ENCODE results near the gene SS18L1. TPM values are rescaled to one million over a fixed set of nuclear protein-coding genes. Genes with fewer than 3 reads are reported as not detected.

SS18L1 gene
- total RNA-seq, 3 donors from 2014 or later, result 14.4 to 16.1 (median 14.5) TPM

DNA sequence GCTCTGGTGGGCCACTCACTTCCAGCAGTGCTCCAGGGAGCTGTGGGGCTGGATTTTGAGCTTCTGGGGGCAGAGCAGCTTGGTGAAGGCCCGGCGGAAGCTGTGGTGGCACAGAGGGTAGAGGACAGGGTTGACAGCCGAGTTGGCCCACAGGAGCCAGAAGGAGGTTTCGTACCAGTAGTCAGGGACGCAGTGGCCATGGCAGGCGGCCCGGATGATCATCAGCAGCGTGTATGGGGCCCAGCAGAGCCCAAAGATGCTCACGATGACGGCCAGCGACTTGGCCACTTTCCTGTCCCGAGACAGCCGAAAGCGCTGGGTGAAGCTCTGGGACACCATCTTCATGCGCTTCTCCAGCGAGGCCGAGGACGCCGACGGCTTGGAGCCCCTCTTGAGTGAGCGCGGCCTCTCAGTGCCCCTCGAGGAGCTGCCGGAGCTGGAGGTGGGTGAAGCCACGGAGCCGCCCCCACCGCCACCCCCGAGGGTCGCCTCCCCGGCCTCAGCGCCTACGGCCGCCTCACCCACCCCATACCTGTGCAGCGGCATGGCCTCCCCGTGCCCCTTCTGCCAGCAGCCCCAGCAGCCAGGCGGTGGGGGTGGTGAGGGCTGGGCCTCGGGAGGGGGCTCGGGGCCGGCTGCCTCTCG lies 72.5 kb downstream of the SS18L1 start:
- ATAC-seq, result no peak

GRCh38 chr20:62216636-62217566 lies 73.3 kb downstream of the SS18L1 start:
- H3K27me3 Mint-ChIP-seq (ENCODE audit: low read depth), result peaks cover 52% of the 10 kb centered on the region

More for the DNA sequence above, 72.5 kb downstream of the SS18L1 start:
- peaks cover 7% of the 10 kb centered on the region for H3K4me1 Mint-ChIP-seq (ENCODE audit: low read depth)
- DNase-seq, result no peak
- H3K36me3 Mint-ChIP-seq (ENCODE audit: insufficient read depth), result no peaks in the 10 kb centered on the region
- H3K4me3 Mint-ChIP-seq, result no peak overlapping the region
- H3K9me3 Mint-ChIP-seq, result no peaks in the 10 kb centered on the region
- peaks cover 44% of the 10 kb centered on the region for H3K27me3 Mint-ChIP-seq (ENCODE audit: low read depth)

GRCh38 chr20:62217913-62218773 lies 74.6 kb downstream of the SS18L1 start:
- H3K4me3 Mint-ChIP-seq, result no peak overlapping the region
- H3K27me3 Mint-ChIP-seq (ENCODE audit: low read depth), result peaks cover 60% of the 10 kb centered on the region
- H3K9me3 Mint-ChIP-seq, result no peaks in the 10 kb centered on the region
- peaks cover 7% of the 10 kb centered on the region for H3K4me1 Mint-ChIP-seq (ENCODE audit: low read depth)
- DNase-seq (no peak), ATAC-seq (no peak)
- no peaks in the 10 kb centered on the region for H3K36me3 Mint-ChIP-seq (ENCODE audit: insufficient read depth)

More at GRCh38 chr20:62216636-62217566, 73.3 kb downstream of the SS18L1 start:
- H3K36me3 Mint-ChIP-seq (ENCODE audit: insufficient read depth), result no peaks in the 10 kb centered on the region
- peaks cover 7% of the 10 kb centered on the region for H3K4me1 Mint-ChIP-seq (ENCODE audit: low read depth)
- DNase-seq (no peak), ATAC-seq (no peak)
- H3K4me3 Mint-ChIP-seq, result no peak overlapping the region
- no peaks in the 10 kb centered on the region for H3K9me3 Mint-ChIP-seq

DNA sequence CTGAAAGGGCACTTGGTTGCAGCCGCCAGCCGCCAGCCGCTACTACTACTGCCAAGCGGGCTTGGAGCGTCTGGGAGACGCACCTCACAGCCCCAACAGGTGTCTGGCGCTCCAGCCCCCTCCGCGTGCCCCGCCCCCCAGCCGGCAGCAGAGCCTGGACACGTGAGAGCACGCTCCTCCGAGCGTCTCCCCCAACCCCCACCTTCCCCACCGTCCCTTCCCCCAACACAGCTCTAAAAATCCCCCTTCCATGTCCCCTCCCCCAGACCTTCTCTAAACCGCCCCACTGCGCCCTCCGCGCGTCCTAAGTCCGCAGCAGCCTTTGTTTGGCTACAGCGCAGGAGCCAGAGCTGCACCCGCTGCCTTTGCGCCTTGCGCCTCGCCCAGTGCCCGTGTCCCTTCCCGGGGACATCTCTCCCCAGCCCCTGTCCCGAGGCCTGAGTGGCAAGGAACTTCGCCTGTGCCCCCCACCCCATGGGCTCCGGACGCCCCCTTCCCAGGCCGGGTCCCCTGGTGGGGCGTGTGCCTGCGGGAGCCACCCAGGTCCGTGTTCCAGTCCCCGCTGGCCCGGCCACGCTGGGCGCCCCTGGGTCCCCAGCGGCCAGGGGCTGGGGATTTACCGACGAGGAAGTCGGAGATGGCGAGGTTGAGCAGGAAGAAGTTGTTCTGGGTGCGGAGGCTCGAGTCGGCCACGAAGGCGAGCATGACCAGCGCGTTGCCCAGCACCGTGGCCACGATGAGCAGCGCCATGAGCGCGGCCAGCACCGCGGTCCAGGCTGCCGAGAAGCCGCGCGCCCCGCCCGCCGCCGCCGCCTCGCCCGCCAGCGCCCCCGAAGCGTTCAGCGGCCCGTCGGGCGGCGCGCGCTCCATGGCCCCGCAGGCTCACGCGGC lies 75.8 kb downstream of the SS18L1 start:
- Mint-ChIP-seq H3K27me3 (ENCODE audit: low read depth) (peaks cover 66% of the 10 kb centered on the region), H3K4me3 (no peak overlapping the region), H3K4me1 (ENCODE audit: low read depth) (peaks cover 7% of the 10 kb centered on the region), H3K9me3 (no peaks in the 10 kb centered on the region), H3K36me3 (ENCODE audit: insufficient read depth) (no peaks in the 10 kb centered on the region)
- ATAC-seq, result peak; percentile 42 to 49
- DNase-seq, result no peak

DNA sequence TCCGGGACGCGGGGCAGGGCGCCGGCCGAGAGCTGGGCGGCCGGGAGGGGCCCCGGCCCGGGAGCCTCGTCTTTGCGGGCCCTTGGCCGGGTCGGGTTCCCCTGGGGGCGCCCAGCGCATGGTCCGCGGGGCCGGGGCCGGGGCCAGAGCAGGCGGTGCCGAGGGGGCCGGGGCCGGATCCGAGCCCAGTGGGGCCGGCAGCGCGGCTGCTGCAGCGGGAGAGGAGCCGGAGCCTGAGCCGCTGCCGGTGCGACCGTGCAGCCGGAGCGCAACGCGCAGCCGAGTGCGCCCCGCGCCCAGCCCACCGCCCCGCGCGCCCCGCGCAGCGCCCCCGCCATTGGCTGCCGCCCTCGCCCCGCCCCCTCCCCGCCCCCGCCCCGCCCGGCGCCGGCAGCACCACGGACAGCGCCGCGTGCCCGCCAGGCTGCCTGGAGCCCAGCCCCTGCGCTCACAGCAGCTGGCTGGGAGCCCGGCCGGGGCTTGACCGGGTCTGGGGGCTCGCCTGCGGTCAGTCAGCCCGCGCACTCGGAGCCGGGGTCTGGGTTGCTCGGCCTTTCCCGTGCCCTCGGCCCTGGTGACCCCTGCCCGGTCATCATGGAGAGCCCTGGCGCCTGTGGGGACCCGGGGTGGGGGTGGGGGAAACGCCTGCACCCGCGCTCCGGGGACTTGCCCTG lies 76.6 kb downstream of the SS18L1 start, which contains the start of gene HRH3:
Gene HRH3, minus strand, starts transcription at position 287 of the 674 bp plus-strand sequence. CDS start 308 bp downstream, outside the sequence.
- H3K4me3 Mint-ChIP-seq, result peak within 1 kb of the TSS; percentile 13
- no peaks in the 10 kb centered on the region for H3K36me3 Mint-ChIP-seq (ENCODE audit: insufficient read depth)
- no peaks in the 10 kb centered on the region for H3K9me3 Mint-ChIP-seq
- ATAC-seq, result peak; percentile 77 to 83
- DNase-seq, result peak; percentile 29
- H3K27me3 Mint-ChIP-seq (ENCODE audit: low read depth), result peaks cover 70% of the 10 kb centered on the region
- H3K4me1 Mint-ChIP-seq (ENCODE audit: low read depth), result peaks cover 7% of the 10 kb centered on the region

- ATAC-seq (no peak), DNase-seq (no peak)
- Mint-ChIP-seq H3K36me3 (ENCODE audit: insufficient read depth) (no peaks in the 10 kb centered on the region), H3K27me3 (ENCODE audit: low read depth) (peaks cover 73% of the 10 kb centered on the region), H3K4me1 (ENCODE audit: low read depth) (peaks cover 7% of the 10 kb centered on the region), H3K4me3 (peak overlapping the region; percentile 13), H3K9me3 (no peaks in the 10 kb centered on the region)
Measured at GRCh38 chr20:62220666-62221568, 77.3 kb downstream of the SS18L1 start.

DNA sequence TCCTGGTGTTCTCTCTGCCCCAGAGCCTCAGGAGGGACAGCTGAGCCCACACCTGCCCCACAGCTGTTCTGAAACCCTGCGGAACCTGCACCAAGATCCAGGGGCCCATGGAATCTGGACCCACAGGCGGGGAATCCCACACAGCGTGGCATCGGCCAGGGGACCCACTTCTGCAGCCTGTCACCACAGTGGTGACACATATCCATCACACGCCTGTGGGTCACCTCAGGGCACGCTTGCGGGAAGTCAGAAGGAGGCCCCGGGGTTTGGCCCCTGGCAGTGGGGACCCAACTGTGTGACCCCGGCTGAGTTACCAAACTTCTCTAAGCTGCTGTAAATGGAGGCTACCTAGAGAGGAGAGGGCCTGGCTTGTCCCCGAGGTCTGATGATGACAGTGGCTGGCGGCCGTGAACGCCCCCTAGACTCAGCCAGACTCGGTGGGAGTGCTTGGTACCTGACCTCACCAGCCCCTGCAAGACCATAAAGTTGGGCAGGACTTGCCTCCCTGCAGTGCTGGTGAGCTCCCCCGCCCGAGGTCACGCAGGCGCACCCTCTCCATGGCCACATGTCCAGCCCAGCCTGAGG lies 78.8 kb downstream of the SS18L1 start:
- Mint-ChIP-seq H3K4me3 (no peak overlapping the region), H3K4me1 (ENCODE audit: low read depth) (peaks cover 7% of the 10 kb centered on the region), H3K9me3 (no peaks in the 10 kb centered on the region), H3K36me3 (ENCODE audit: insufficient read depth) (no peaks in the 10 kb centered on the region), H3K27me3 (ENCODE audit: low read depth) (peaks cover 67% of the 10 kb centered on the region)
- ATAC-seq (no peak), DNase-seq (no peak)

GRCh38 chr20:62222972-62223371 lies 79.4 kb downstream of the SS18L1 start:
- Mint-ChIP-seq H3K4me3 (no peak overlapping the region), H3K36me3 (ENCODE audit: insufficient read depth) (no peaks in the 10 kb centered on the region), H3K4me1 (ENCODE audit: low read depth) (peaks cover 7% of the 10 kb centered on the region), H3K9me3 (no peaks in the 10 kb centered on the region), H3K27me3 (ENCODE audit: low read depth) (peaks cover 63% of the 10 kb centered on the region)
- ATAC-seq, result no peak
- no peak for DNase-seq

GRCh38 chr20:62223571-62223970 lies 80.0 kb downstream of the SS18L1 start:
- H3K4me1 Mint-ChIP-seq (ENCODE audit: low read depth), result peaks cover 7% of the 10 kb centered on the region
- ATAC-seq, result no peak
- no peak for DNase-seq
- H3K9me3 Mint-ChIP-seq, result no peaks in the 10 kb centered on the region
- no peak overlapping the region for H3K4me3 Mint-ChIP-seq
- no peaks in the 10 kb centered on the region for H3K36me3 Mint-ChIP-seq (ENCODE audit: insufficient read depth)
- peaks cover 59% of the 10 kb centered on the region for H3K27me3 Mint-ChIP-seq (ENCODE audit: low read depth)

DNA sequence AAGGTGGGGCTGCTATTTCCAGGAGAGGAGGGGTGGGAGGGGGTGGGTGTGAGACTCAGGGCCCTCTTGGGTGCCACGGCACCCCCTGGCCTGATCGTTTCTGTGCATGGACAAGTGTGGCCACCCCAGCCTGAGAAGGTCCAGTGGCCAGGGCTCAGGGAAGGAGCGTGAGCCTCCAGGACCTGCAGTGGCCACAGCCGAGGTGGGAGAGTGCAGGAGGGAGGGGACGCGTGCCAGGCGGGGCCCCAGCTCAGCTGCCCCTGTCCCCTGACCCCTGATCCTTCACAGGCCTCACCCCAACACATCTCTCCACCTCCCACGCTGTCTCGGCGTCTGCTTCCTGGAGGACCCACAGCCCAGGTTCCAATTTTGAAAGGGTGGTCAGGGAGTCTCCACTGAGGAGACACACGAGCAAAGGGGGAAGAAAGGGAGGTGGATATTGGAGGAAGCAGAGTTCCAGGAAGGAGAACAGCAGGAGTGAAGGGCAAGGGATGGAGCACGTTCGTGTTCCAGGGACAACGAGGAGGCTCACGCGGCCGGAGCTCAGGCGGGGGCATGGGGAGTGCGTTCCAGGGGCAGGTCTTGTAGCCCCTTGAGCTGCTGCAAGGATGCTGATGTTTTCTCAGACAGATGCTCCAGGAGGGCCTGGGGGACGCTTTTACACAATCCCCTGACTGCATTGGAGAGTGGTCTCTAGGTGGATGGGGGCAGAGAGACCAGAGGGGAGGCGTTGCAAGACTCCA lies 80.7 kb downstream of the SS18L1 start:
- no peak for ATAC-seq
- no peak for DNase-seq
- no peak overlapping the region for H3K4me3 Mint-ChIP-seq
- peaks cover 4% of the 10 kb centered on the region for H3K4me1 Mint-ChIP-seq (ENCODE audit: low read depth)
- H3K27me3 Mint-ChIP-seq (ENCODE audit: low read depth), result peaks cover 52% of the 10 kb centered on the region
- no peaks in the 10 kb centered on the region for H3K9me3 Mint-ChIP-seq
- H3K36me3 Mint-ChIP-seq (ENCODE audit: insufficient read depth), result no peaks in the 10 kb centered on the region

DNA sequence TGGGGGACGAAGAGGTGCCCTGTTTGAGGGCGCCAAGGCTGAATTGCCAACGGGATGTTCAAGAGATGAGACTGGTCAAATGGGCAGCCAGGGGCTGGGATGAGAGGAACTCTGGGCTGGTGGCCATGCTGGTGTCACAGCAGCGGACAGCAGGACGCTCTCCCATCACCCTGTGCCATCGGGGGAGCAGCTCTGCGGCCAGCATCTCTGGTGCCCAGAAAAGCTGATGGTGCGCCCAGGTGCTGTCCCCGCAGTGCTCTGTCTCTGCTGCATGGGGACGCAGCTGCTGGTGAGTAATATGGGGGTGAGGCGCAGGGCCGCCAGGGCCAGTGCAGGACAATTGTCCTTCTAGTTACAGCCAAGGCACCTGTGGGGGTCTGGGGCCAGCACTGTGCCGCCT lies 81.5 kb downstream of the SS18L1 start:
- Mint-ChIP-seq H3K4me1 (ENCODE audit: low read depth) (peaks cover 4% of the 10 kb centered on the region), H3K36me3 (ENCODE audit: insufficient read depth) (no peaks in the 10 kb centered on the region), H3K27me3 (ENCODE audit: low read depth) (peaks cover 51% of the 10 kb centered on the region), H3K9me3 (no peaks in the 10 kb centered on the region), H3K4me3 (no peak overlapping the region)
- ATAC-seq, result no peak
- DNase-seq, result no peak

Measured in activated T-cell treated with anti-CD3 and anti-CD28 coated beads, Interleukin-2, amount 50 U/mL, for 4 hours (primary cell).